Neutrophil (primary cell): ENCODE measurements around the gene SLC25A43.

Source experiments
- H3K27ac ChIP-seq: fragments of 200-600 bp; sonication (generic); 2 replicates; pipeline ENCODE4 v1.5.1; 2016; ENCODE audit warnings: mild to moderate bottlenecking, moderate library complexity
- H3K27me3 ChIP-seq: fragments of 200-600 bp; sonication (generic); 2 replicates; pipeline ENCODE4 v1.6.0; 2016; ENCODE audit warnings: mild to moderate bottlenecking
- H3K36me3 ChIP-seq: fragments of 200-600 bp; sonication (generic); 2 replicates; pipeline ENCODE4 v1.5.1; 2017
- H3K4me1 ChIP-seq, 2 experiments: fragments of 200-600 bp in 1 of 2; sonication (generic) in 1 of 2; 1 replicate in 1 of 2; 2 replicates in 1 of 2; pipeline versions ENCODE4 v1.5.1 to v1.6.1; 2013 to 2016; ENCODE audit warnings: low read depth in 1 of 2, low read length in 1 of 2, mild to moderate bottlenecking in 1 of 2, moderate library complexity in 1 of 2; ENCODE audit not compliant: control insufficient read depth in 1 of 2, insufficient read depth in 1 of 2
- H3K4me3 ChIP-seq, 2 experiments: fragments of 200-600 bp in 1 of 2; sonication (generic) in 1 of 2; 1 replicate in 1 of 2; 2 replicates in 1 of 2; pipeline ENCODE4 v1.5.1; 2013 to 2016; ENCODE audit warnings: low read depth in 1 of 2, low read length in 1 of 2, mild to moderate bottlenecking in 1 of 2, moderate library complexity in 1 of 2
- H3K9me3 ChIP-seq: fragments of 200-600 bp; sonication (generic); 2 replicates; pipeline ENCODE4 v1.5.1; 2016
- CTCF ChIP-seq: fragments of 200-600 bp; sonication (generic); IDR thresholded peaks from 2 replicates; pipeline ENCODE4 v1.5.1; 2016; ENCODE audit warnings: antibody characterized with exemption

The SLC25A43 gene

DNA sequence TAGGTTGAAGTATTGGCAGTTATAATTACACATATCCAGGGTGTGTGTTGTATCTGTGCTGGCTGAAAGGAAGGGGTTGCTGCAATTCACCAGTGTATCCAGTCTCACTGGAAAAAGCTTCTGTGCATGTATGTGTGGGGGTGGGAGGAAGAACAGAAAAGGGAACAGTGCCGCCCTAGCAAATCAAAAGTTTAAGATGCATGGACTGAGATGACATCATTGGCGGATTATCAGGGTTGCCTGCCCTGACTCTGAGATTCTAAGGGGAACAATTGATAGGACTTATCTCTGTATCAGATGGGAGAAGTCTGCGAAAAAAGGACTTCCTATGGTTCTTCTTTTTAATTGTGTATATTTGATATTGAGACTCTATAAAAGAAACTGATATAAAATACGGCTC is 3.5 kb downstream of the SLC25A43 start:
- Histone ChIP-seq H3K4me3 (no peak overlapping the region), H3K27me3 (peaks cover 9% of the 10 kb centered on the region), H3K9me3 (no peaks in the 10 kb centered on the region), H3K27ac (no peak overlapping the region), H3K36me3 (no peaks in the 10 kb centered on the region), H3K4me1 (peaks cover 0 to 4% of the 10 kb centered on the region in 2 experiments)
- no peak for TF ChIP-seq CTCF

DNA sequence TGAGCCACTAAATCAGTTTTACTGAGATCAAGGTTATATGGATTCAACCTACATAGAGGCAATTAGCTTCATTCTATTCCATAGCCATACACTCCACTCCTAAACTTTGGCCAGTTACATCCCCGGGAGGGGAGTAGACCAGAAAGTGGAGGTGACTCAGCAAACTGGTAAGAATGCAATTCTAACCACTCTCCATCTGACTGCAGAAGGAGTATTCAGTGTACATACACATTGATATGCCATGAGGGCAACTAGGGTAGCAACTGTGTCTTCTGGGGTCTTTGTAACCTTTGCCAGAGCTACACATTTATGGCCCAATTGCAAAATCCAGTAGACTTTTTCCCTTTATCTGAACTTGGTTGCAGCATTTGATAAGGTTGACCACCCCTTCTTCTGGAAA is 7.6 kb downstream of the SLC25A43 start:
- no peak for TF ChIP-seq CTCF
- Histone ChIP-seq H3K4me1 (no peaks in the 10 kb centered on the region), H3K27me3 (no peaks in the 10 kb centered on the region), H3K36me3 (no peaks in the 10 kb centered on the region), H3K27ac (no peak overlapping the region), H3K4me3 (no peak overlapping the region), H3K9me3 (no peaks in the 10 kb centered on the region)

- TF ChIP-seq CTCF: no peak
- Histone ChIP-seq H3K4me1 (no peaks in the 10 kb centered on the region), H3K36me3 (no peaks in the 10 kb centered on the region), H3K4me3 (no peak overlapping the region), H3K27ac (no peak overlapping the region), H3K9me3 (no peaks in the 10 kb centered on the region), H3K27me3 (no peaks in the 10 kb centered on the region)
Observed at GRCh38 chrX:119407681-119408080, 8.5 kb downstream of the SLC25A43 start.

DNA sequence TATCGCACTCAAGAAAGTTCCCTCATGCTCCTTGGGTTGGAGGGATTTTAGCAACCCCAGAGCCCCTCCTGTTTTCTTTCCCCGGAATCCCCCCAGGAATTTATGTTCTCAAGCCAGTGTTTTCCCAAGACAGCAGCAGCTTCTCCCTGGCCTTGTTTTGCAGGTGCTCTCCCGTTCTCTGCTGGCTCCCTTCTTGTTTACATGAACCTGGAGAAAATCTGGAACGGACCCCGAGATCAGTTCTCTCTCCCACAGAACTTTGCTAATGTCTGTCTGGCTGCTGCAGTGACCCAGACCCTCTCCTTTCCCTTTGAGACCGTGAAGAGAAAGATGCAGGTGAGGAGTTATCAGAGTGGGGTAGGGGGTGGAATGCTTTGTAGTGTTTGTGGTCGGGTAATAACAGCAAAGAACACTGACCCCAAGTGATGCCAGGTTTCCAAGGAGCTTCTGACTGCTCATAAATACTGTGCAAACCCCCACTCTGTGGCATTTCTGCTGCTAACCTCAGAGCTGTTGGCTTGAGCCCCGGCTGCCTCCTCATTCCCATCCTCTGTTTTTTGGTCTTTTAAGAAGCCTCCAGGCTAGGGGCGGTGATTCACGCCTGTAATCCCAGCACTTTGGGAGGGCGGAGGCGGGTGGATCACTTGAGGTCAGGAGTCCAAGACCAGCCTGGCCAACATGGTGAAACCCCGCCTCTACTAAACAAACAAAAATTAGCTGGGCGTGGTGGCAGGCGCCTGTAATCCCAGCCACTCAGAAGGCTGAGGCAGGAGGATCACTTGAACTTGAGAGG is 11.1 kb downstream of the SLC25A43 start:
- Histone ChIP-seq H3K4me1 (no peaks in the 10 kb centered on the region), H3K9me3 (no peaks in the 10 kb centered on the region), H3K36me3 (no peaks in the 10 kb centered on the region), H3K27me3 (no peaks in the 10 kb centered on the region), H3K4me3 (no peak overlapping the region), H3K27ac (no peak overlapping the region)
- TF ChIP-seq CTCF: no peak

DNA sequence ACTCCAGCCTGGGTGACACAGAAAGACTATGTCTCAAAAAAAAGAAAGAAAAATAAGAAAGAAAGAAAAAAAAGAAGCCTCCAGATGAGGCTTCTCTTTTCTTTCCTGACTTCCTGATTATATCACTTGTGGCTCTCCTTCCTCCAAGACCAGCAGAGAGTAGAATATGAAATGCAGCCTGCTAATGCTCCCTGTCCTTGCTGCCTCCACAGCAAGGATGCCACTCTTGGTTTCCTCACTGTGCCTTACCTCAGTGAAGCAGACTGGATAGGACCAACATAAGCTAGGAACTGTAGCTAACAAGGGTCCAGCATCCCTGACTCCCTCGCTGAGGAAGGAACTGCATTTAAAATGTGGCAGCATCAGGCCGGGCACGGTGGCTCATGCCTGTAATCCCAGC is 11.7 kb downstream of the SLC25A43 start:
- H3K27ac ChIP-seq: no peak overlapping the region
- no peak overlapping the region for H3K4me3 ChIP-seq
- H3K9me3 ChIP-seq: no peaks in the 10 kb centered on the region
- TF ChIP-seq CTCF: no peak
- H3K4me1 ChIP-seq: no peaks in the 10 kb centered on the region
- no peaks in the 10 kb centered on the region for H3K36me3 ChIP-seq
- no peaks in the 10 kb centered on the region for H3K27me3 ChIP-seq
